ENCODE data around the gene PTPRM.

The PTPRM gene

GRCh38 chr18:7568426-7568825 lies 1.3 kb downstream of the PTPRM start:
- DNase-seq, result peak; percentile 72

- DNase-seq, result no peak
Measured at GRCh38 chr18:7571626-7572025, 4.5 kb downstream of the PTPRM start.

GRCh38 chr18:7572822-7573221 lies 5.7 kb downstream of the PTPRM start:
- DNase-seq, result no peak

- DNase-seq, result no peak
Measured at GRCh38 chr18:7575465-7576028, 8.4 kb downstream of the PTPRM start.

GRCh38 chr18:7576077-7576476 lies 9.0 kb downstream of the PTPRM start:
- DNase-seq, result no peak

GRCh38 chr18:7576685-7577084 lies 9.6 kb downstream of the PTPRM start:
- no peak for DNase-seq

- no peak for DNase-seq
Measured at GRCh38 chr18:7577706-7578105, 10.6 kb downstream of the PTPRM start.

- DNase-seq, result no peak
Measured at GRCh38 chr18:7579176-7579917, 12.2 kb downstream of the PTPRM start.

GRCh38 chr18:7579918-7580542 lies 12.9 kb downstream of the PTPRM start:
- no peak for DNase-seq

GRCh38 chr18:7584646-7585275 lies 17.6 kb downstream of the PTPRM start:
- no peak for DNase-seq

- no peak for DNase-seq
Measured at GRCh38 chr18:7585276-7585670, 18.2 kb downstream of the PTPRM start.

GRCh38 chr18:7586379-7586778 lies 19.3 kb downstream of the PTPRM start:
- DNase-seq, result no peak

GRCh38 chr18:7590826-7591560 lies 23.9 kb downstream of the PTPRM start:
- no peak for DNase-seq

GRCh38 chr18:7592305-7593071 lies 25.4 kb downstream of the PTPRM start:
- no peak for DNase-seq

- no peak for DNase-seq
Measured at GRCh38 chr18:7593218-7593819, 26.2 kb downstream of the PTPRM start.

- DNase-seq, result no peak
Measured at GRCh38 chr18:7596147-7596546, 29.0 kb downstream of the PTPRM start.

GRCh38 chr18:7597500-7597899 lies 30.4 kb downstream of the PTPRM start:
- no peak for DNase-seq

GRCh38 chr18:7598167-7599047 lies 31.3 kb downstream of the PTPRM start:
- DNase-seq, result no peak

- DNase-seq, result no peak
Measured at GRCh38 chr18:7600036-7600435, 32.9 kb downstream of the PTPRM start.

GRCh38 chr18:7600528-7601245 lies 33.6 kb downstream of the PTPRM start:
- no peak for DNase-seq

All from femur (tissue), 1 donor.